ENCODE measurements around the gene MRC1. TPM values are rescaled to one million over a fixed set of nuclear protein-coding genes. Genes with fewer than 3 reads are reported as not detected.

Gene MRC1
- polyA plus RNA-seq, 1 experiment = not detected

- Histone ChIP-seq H3K27me3 (ENCODE audit: control insufficient read depth, insufficient read depth, low read length) (no peaks in the 10 kb centered on the region), H3K36me3 (ENCODE audit: control insufficient read depth, insufficient read depth, low read length) (no peaks in the 10 kb centered on the region), H3K4me3 (ENCODE audit: low read depth, low read length) (no peak overlapping the region)
- no peak for DNase-seq (ENCODE audit: low read depth)
- ChIA-PET CTCF (interaction anchor here (0.7 to 1.4 kb wide), 3 partner anchors 22 to 57 kb away, joined by 3 to 4 read pairs (median 4); no protein-coding TSS in a partner anchor), POLR2A (no interaction called here)
- TF ChIP-seq CTCF (IDR thresholded peaks at IDR 0.05; ENCODE audit: insufficient read depth, low read depth, low read length) = no peak
Measured at GRCh38 chr10:17793823-17794644, 15.1 kb upstream of the MRC1 start.

GRCh38 chr10:17795083-17795482 lies 14.1 kb upstream of the MRC1 start:
- no peak overlapping the region for H3K4me3 ChIP-seq (ENCODE audit: low read depth, low read length)
- no peak for DNase-seq (ENCODE audit: low read depth)

GRCh38 chr10:17795813-17796594 lies 13.1 kb upstream of the MRC1 start:
- no peak for DNase-seq (ENCODE audit: low read depth)
- ChIA-PET CTCF (no interaction called here), POLR2A (interaction anchor here (0.5 kb wide), 1 partner anchor 112 kb away, joined by 5 read pairs; no protein-coding TSS in a partner anchor)
- no peak for TF ChIP-seq CTCF (IDR thresholded peaks at IDR 0.05; ENCODE audit: insufficient read depth, low read depth, low read length)
- no peak overlapping the region for H3K4me3 ChIP-seq (ENCODE audit: low read depth, low read length)
- no peaks in the 10 kb centered on the region for H3K27me3 ChIP-seq (ENCODE audit: control insufficient read depth, insufficient read depth, low read length)
- no peaks in the 10 kb centered on the region for H3K36me3 ChIP-seq (ENCODE audit: control insufficient read depth, insufficient read depth, low read length)

More at GRCh38 chr10:17795083-17795482, 14.1 kb upstream of the MRC1 start:
- H3K36me3 ChIP-seq (ENCODE audit: control insufficient read depth, insufficient read depth, low read length) = no peaks in the 10 kb centered on the region
- ChIA-PET POLR2A (no interaction called here), CTCF (no interaction called here)
- no peak for TF ChIP-seq CTCF (IDR thresholded peaks at IDR 0.05; ENCODE audit: insufficient read depth, low read depth, low read length)
- H3K27me3 ChIP-seq (ENCODE audit: control insufficient read depth, insufficient read depth, low read length) = no peaks in the 10 kb centered on the region

- TF ChIP-seq CTCF (IDR thresholded peaks at IDR 0.05; ENCODE audit: insufficient read depth, low read depth, low read length) = no peak
- no peak overlapping the region for H3K4me3 ChIP-seq (ENCODE audit: low read depth, low read length)
- no peak for DNase-seq (ENCODE audit: low read depth)
- CTCF ChIA-PET = interaction anchor here (0.9 to 1.4 kb wide), 3 partner anchors 9 to 23 kb away, joined by 3 read pairs; no protein-coding TSS in a partner anchor
- POLR2A ChIA-PET = no interaction called here
- H3K27me3 ChIP-seq (ENCODE audit: control insufficient read depth, insufficient read depth, low read length) = no peaks in the 10 kb centered on the region
- H3K36me3 ChIP-seq (ENCODE audit: control insufficient read depth, insufficient read depth, low read length) = no peaks in the 10 kb centered on the region
Measured at GRCh38 chr10:17801507-17801906, 7.6 kb upstream of the MRC1 start.

- no peak for DNase-seq (ENCODE audit: low read depth)
- Histone ChIP-seq H3K4me3 (ENCODE audit: low read depth, low read length) (no peak overlapping the region), H3K36me3 (ENCODE audit: control insufficient read depth, insufficient read depth, low read length) (no peaks in the 10 kb centered on the region), H3K27me3 (ENCODE audit: control insufficient read depth, insufficient read depth, low read length) (no peaks in the 10 kb centered on the region)
- TF ChIP-seq CTCF (IDR thresholded peaks at IDR 0.05; ENCODE audit: insufficient read depth, low read depth, low read length) = no peak
- ChIA-PET POLR2A (no interaction called here), CTCF (no interaction called here)
Measured at GRCh38 chr10:17802350-17802749, 6.8 kb upstream of the MRC1 start.
